K562 (cell line): Measurements from ENCODE around the gene HTRA3. TPM values are rescaled to one million over a fixed set of nuclear protein-coding genes. Genes with fewer than 3 reads are reported as not detected.
A peak's percentile ranks its signal among the peaks of the same experiment; 100 is the strongest.

Source experiments
- CSDE1 ChIP-seq, 2 experiments: fragments of 450-650 bp; IDR thresholded peaks; 2 replicates each; pipeline ENCODE4 v1.6.1; 2016; ENCODE audit warnings: mild to moderate bottlenecking in 1 of 2
- CTBP1 ChIP-seq: fragments of 450-650 bp; IDR thresholded peaks from 2 replicates; pipeline ENCODE4 v1.6.1; 2016; ENCODE audit warnings: borderline replicate concordance
- GATAD2A ChIP-seq: fragments of 450-650 bp; IDR thresholded peaks from 2 replicates; pipeline ENCODE4 v1.6.1; 2017
- HMGN3 ChIP-seq: IDR thresholded peaks from 2 replicates; pipeline ENCODE4 v1.6.1; 2011; ENCODE audit warnings: borderline replicate concordance, low read depth, mild to moderate bottlenecking, mixed read lengths, low read length; ENCODE audit not compliant: insufficient read length; ENCODE audit errors: extremely low read depth
- ID3 ChIP-seq, 2 experiments: fragments of 250-450 bp in 1 of 2; fragments of 450-650 bp in 1 of 2; sonication (Bioruptor Pico) in 1 of 2; IDR thresholded peaks; 2 replicates each; pipeline versions ENCODE4 v1.6.1 to v1.8.0; 2016 to 2021; ENCODE audit warnings: mild to moderate bottlenecking in 2 of 2, moderate library complexity in 2 of 2, missing compliant biosample characterization in 1 of 2, missing genetic modification characterization in 1 of 2
- JUND ChIP-seq, 2 experiments: IDR thresholded peaks; 2 replicates in 1 of 2; 3 replicates in 1 of 2; pipeline ENCODE4 v1.6.1; 2011; ENCODE audit warnings: borderline replicate concordance in 2 of 2, low read depth in 2 of 2, low read length in 2 of 2, improper control_type of control experiment in 1 of 2, missing biosample characterization in 1 of 2, missing genetic modification characterization in 1 of 2, missing genetic modification reagents in 1 of 2
- MYC ChIP-seq, 2 experiments: fragments of 250-450 bp in 1 of 2; sonication (Bioruptor Pico) in 1 of 2; IDR thresholded peaks; 2 replicates each; pipeline versions ENCODE4 v1.5.1 to v1.6.1; 2012 to 2021; ENCODE audit warnings: low read depth in 2 of 2, borderline replicate concordance in 1 of 2, improper control_type of control experiment in 1 of 2, low read length in 1 of 2, mild to moderate bottlenecking in 1 of 2, moderate library complexity in 1 of 2
- NCOR1 ChIP-seq: fragments of 450-650 bp; IDR thresholded peaks from 2 replicates; pipeline ENCODE4 v1.6.1; 2016; ENCODE audit warnings: mild to moderate bottlenecking, moderate library complexity
- NR4A1 ChIP-seq, 2 experiments: fragments of 250-450 bp in 1 of 2; fragments of 450-650 bp in 1 of 2; sonication (Bioruptor Pico) in 1 of 2; IDR thresholded peaks; 2 replicates each; pipeline versions ENCODE4 v1.4.0 to v1.6.1; 2016 to 2020; ENCODE audit warnings: mild to moderate bottlenecking in 2 of 2, missing compliant biosample characterization in 1 of 2, missing genetic modification characterization in 1 of 2, moderate library complexity in 1 of 2
- PKNOX1 ChIP-seq: fragments of 450-650 bp; IDR thresholded peaks from 2 replicates; pipeline ENCODE4 v1.6.1; 2016
- PYGO2 ChIP-seq: fragments of 450-650 bp; IDR thresholded peaks from 2 replicates; pipeline ENCODE4 v1.6.1; 2016; ENCODE audit warnings: mild to moderate bottlenecking, missing genetic modification characterization, moderate library complexity, missing compliant biosample characterization
- RCOR1 ChIP-seq, 2 experiments: IDR thresholded peaks; 2 replicates each; pipeline ENCODE4 v1.6.1; 2012; ENCODE audit warnings: low read depth in 2 of 2, low read length in 2 of 2, borderline replicate concordance in 1 of 2, improper control_type of control experiment in 1 of 2
- SMARCC2 ChIP-seq: fragments of 450-650 bp; IDR thresholded peaks from 2 replicates; pipeline ENCODE4 v1.6.1; 2017; ENCODE audit warnings: antibody characterized with exemption, moderate library complexity, mild to moderate bottlenecking, low read depth
- SOX6 ChIP-seq: fragments of 450-650 bp; IDR thresholded peaks from 2 replicates; pipeline ENCODE4 v1.6.1; 2014; ENCODE audit warnings: mild to moderate bottlenecking
- ZMIZ1 ChIP-seq, 2 experiments: fragments of 150-350 bp in 1 of 2; IDR thresholded peaks; 2 replicates each; pipeline ENCODE4 v1.6.1; 2012 to 2016; ENCODE audit warnings: low read depth in 2 of 2, low read length in 2 of 2, mild to moderate bottlenecking in 1 of 2, moderate library complexity in 1 of 2
- ZNF23 ChIP-seq: fragments of 250-450 bp; sonication (Bioruptor Pico); IDR thresholded peaks from 2 replicates; pipeline ENCODE4 v1.4.0; 2020; ENCODE audit warnings: mild to moderate bottlenecking
- ZNF395 ChIP-seq: fragments of 200-800 bp; sonication (Bioruptor generic); IDR thresholded peaks from 2 replicates; pipeline ENCODE4 v1.6.1; 2017; ENCODE audit warnings: missing genetic modification characterization, missing compliant biosample characterization
- ZNF699 ChIP-seq: fragments of 250-450 bp; sonication (Bioruptor Pico); IDR thresholded peaks from 2 replicates; pipeline ENCODE4 v1.8.0; 2021; ENCODE audit warnings: mild to moderate bottlenecking, moderate library complexity; ENCODE audit not compliant: insufficient replicate concordance
- polyA plus RNA-seq, 8 experiments: library from polyadenylated mRNA; depleted of rRNA in 4 of 8; stranded (reverse) in 5 of 8; unstranded in 3 of 8; fragments of >200 nt; fragmentation: Nextera tagmentation in 2 of 8; fragmentation: Illumina TruSeq in 1 of 8; extraction: Ambion mirVana in 2 of 8; extraction: Trizol in 1 of 8; gene quantifications; 2 replicates each; pipeline versions ENCODE4 v1.2.1 to v1.2.3, GENCODE V29; 2011 to 2014; ENCODE audit warnings: inconsistent platforms in 1 of 8, missing spikeins in 1 of 8
- total RNA-seq, 7 experiments: library from RNA; depleted of rRNA in 6 of 7; stranded (reverse); fragments of >200 nt in 6 of 7; fragmentation: Illumina TruSeq in 2 of 7; extraction: Trizol in 2 of 7; gene quantifications; 2 replicates each; pipeline versions ENCODE4 v1.2.1 to v1.2.3, GENCODE V29; 2011 to 2021; ENCODE audit warnings: low replicate concordance in 1 of 7

The HTRA3 gene
- total and polyA plus RNA-seq, 9 of the 15 experiments (the other 6 are each of a cell fraction or from before 2014, with no cell fraction given) = 0.04 TPM; not detected in 8

GRCh38 chr4:8336412-8337075, 67.0 kb downstream of the HTRA3 start (continued):
- TF ChIP-seq ZNF395 (CRISPR knock-in tag) = peak; percentile 90
- peak; percentile 70 for TF ChIP-seq MYC (IDR thresholded peaks at IDR 0.05; ENCODE audit: low read depth, low read length)
- no peak for TF ChIP-seq MYC (CRISPR knock-in tag; IDR thresholded peaks at IDR 0.05; ENCODE audit: borderline replicate concordance, low read depth)
- peak; percentile 91 for TF ChIP-seq SOX6
- TF ChIP-seq PYGO2 (tag) = peak; percentile 77; the same call in 1 of the 2 replicates
- no peak for TF ChIP-seq ZNF23 (CRISPR knock-in tag)
- no peak for TF ChIP-seq ZNF699
- TF ChIP-seq NCOR1 = peak; percentile 95
- TF ChIP-seq PKNOX1 = peak; percentile 90
- peak; percentile 85 for TF ChIP-seq HMGN3
- TF ChIP-seq JUND (IDR thresholded peaks at IDR 0.05; ENCODE audit: borderline replicate concordance, low read depth, low read length) = peak; percentile 100
- peak; percentile 100 for TF ChIP-seq JUND (tag; IDR thresholded peaks at IDR 0.05; ENCODE audit: borderline replicate concordance, low read depth, low read length)
- peak; percentile 79 for TF ChIP-seq CTBP1
- no peak for TF ChIP-seq ID3 (CRISPR knock-in tag; IDR thresholded peaks at IDR 0.05)
- peak; percentile 58; the same call in 1 of the 2 replicates for TF ChIP-seq ID3 (tag; IDR thresholded peaks at IDR 0.05)
- TF ChIP-seq ZMIZ1 (IDR thresholded peaks at IDR 0.05; ENCODE audit: low read depth in 2 of 2, low read length in 2 of 2) = peak in 1 of 2 experiments; percentile 95; a peak in 2 of 4 replicates
- no peak for TF ChIP-seq CSDE1 (IDR thresholded peaks at IDR 0.05)
- 0 out of 2 replicates have a peak, but pooled peaks have one; percentile 39 for TF ChIP-seq GATAD2A
- peak; percentile 99 for TF ChIP-seq SMARCC2
- TF ChIP-seq RCOR1 (IDR thresholded peaks at IDR 0.05; ENCODE audit: borderline replicate concordance in 1 of 2, low read depth in 2 of 2, low read length in 2 of 2) = peak; percentile 39 to 88; a peak in 3 of 4 replicates
- TF ChIP-seq NR4A1 (CRISPR knock-in tag; IDR thresholded peaks at IDR 0.05) = no peak
- TF ChIP-seq NR4A1 (tag; IDR thresholded peaks at IDR 0.05) = peak; percentile 65; the same call in 1 of the 2 replicates
